GM18511 (cell line): ENCODE measurements around the gene SPAG16.
A peak's percentile ranks its signal among the peaks of the same experiment; 100 is the strongest.
"Not testable (repeated sequence)": the region's sequence is repeated elsewhere in the genome, so short reads cannot be mapped to it uniquely, and the experiment has no call there.

ENCODE experiments used
- ATAC-seq: cut with Tn5 transposase; IDR thresholded peaks from one replicate; pipeline ENCODE4 v1.9.1; 2021; ENCODE audit warnings: mild to moderate bottlenecking, moderate library complexity; ENCODE audit not compliant: unreplicated experiment

Gene SPAG16

GRCh38 chr2:213688825-213689224, 404.6 kb downstream of the SPAG16 start:
- ATAC-seq = not testable (repeated sequence)

GRCh38 chr2:213689585-213689984, 405.3 kb downstream of the SPAG16 start:
- ATAC-seq = no peak

- no peak for ATAC-seq
These were observed 407.1 kb downstream of the SPAG16 start for GRCh38 chr2:213691351-213691750.

GRCh38 chr2:213696442-213696841, 412.2 kb downstream of the SPAG16 start:
- ATAC-seq = peak; percentile 71

- not testable (repeated sequence) for ATAC-seq
These were observed 417.1 kb downstream of the SPAG16 start for GRCh38 chr2:213701365-213701764.

- ATAC-seq = no peak
These were observed 419.3 kb downstream of the SPAG16 start for GRCh38 chr2:213703406-213704098.

- ATAC-seq = no peak
These were observed 425.9 kb downstream of the SPAG16 start for GRCh38 chr2:213710164-213710563.

- ATAC-seq = not testable (repeated sequence)
These were observed 434.1 kb downstream of the SPAG16 start for GRCh38 chr2:213718411-213718810.

- ATAC-seq = no peak
These were observed 438.3 kb downstream of the SPAG16 start for GRCh38 chr2:213722565-213722964.

- ATAC-seq = no peak
These were observed 438.8 kb downstream of the SPAG16 start for GRCh38 chr2:213723041-213723560.

GRCh38 chr2:213723707-213724106, 439.4 kb downstream of the SPAG16 start:
- ATAC-seq = no peak

GRCh38 chr2:213726101-213726500, 441.8 kb downstream of the SPAG16 start:
- ATAC-seq = no peak

GRCh38 chr2:213733893-213734292, 449.6 kb downstream of the SPAG16 start:
- peak; percentile 95 for ATAC-seq

- ATAC-seq = peak; percentile 73
These were observed 456.2 kb downstream of the SPAG16 start for GRCh38 chr2:213740453-213740852.

GRCh38 chr2:213751446-213751845, 467.2 kb downstream of the SPAG16 start:
- ATAC-seq = peak; percentile 93

- ATAC-seq = no peak
These were observed 468.3 kb downstream of the SPAG16 start for GRCh38 chr2:213752575-213752974.

GRCh38 chr2:213757525-213757924, 473.3 kb downstream of the SPAG16 start:
- ATAC-seq = peak; percentile 52

- no peak for ATAC-seq
These were observed 479.1 kb downstream of the SPAG16 start for GRCh38 chr2:213763354-213763753.

GRCh38 chr2:213763963-213764362, 479.7 kb downstream of the SPAG16 start:
- ATAC-seq = no peak

- no peak for ATAC-seq
These were observed 480.6 kb downstream of the SPAG16 start for GRCh38 chr2:213764849-213765248.

GRCh38 chr2:213766062-213766461, 481.8 kb downstream of the SPAG16 start:
- peak; percentile 53 for ATAC-seq

- ATAC-seq = peak; percentile 98
These were observed 482.2 kb downstream of the SPAG16 start for GRCh38 chr2:213766465-213766901.

- peak; percentile 78 for ATAC-seq
These were observed 503.6 kb downstream of the SPAG16 start for GRCh38 chr2:213787869-213788268.
